ENCODE results near the gene B4GALNT3. TPM values are rescaled to one million over a fixed set of nuclear protein-coding genes. Genes with fewer than 3 reads are reported as not detected.

B4GALNT3 gene
- total and polyA plus RNA-seq, 10 of the 15 experiments (the other 5 are each of a cell fraction or from before 2014, with no cell fraction given) = 0.05 to 4.2 (median 2.7) TPM; not detected in 1

DNA sequence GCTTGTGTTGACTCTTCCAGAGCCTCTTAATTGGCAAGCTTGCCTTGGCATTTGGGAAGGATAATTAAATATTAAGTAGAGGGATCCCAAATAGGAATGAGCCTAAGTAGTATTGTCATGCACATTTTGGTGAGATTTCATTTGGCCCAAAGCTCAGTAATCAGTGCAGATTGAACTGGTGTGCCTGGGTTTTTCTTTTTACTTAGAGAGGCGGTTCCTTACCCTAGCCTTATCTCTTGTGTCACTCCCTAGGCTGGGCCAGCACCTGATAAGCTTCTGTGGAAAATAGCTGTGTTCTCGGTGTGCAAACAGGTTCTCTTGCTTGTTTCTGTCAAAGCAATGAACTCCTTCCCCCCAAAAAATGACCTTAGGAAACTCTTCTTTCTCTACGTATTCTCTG lies 9.3 kb upstream of the B4GALNT3 start (continued):
- TF ChIP-seq, protein P1, sequence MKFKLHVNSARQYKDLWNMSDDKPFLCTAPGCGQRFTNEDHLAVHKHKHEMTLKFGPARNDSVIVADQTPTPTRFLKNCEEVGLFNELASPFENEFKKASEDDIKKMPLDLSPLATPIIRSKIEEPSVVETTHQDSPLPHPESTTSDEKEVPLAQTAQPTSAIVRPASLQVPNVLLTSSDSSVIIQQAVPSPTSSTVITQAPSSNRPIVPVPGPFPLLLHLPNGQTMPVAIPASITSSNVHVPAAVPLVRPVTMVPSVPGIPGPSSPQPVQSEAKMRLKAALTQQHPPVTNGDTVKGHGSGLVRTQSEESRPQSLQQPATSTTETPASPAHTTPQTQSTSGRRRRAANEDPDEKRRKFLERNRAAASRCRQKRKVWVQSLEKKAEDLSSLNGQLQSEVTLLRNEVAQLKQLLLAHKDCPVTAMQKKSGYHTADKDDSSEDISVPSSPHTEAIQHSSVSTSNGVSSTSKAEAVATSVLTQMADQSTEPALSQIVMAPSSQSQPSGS (IDR thresholded peaks at IDR 0.05; ENCODE audit: low read length) = no peak
- TF ChIP-seq STAT3 (IDR thresholded peaks at IDR 0.05; ENCODE audit: low read depth, low read length) (no peak), RUNX3 (IDR thresholded peaks at IDR 0.05; ENCODE audit: low read length) (no peak)
- TF ChIP-seq, protein P2, sequence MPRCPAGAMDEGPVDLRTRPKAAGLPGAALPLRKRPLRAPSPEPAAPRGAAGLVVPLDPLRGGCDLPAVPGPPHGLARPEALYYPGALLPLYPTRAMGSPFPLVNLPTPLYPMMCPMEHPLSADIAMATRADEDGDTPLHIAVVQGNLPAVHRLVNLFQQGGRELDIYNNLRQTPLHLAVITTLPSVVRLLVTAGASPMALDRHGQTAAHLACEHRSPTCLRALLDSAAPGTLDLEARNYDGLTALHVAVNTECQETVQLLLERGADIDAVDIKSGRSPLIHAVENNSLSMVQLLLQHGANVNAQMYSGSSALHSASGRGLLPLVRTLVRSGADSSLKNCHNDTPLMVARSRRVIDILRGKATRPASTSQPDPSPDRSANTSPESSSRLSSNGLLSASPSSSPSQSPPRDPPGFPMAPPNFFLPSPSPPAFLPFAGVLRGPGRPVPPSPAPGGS (IDR thresholded peaks at IDR 0.05; ENCODE audit: borderline replicate concordance, insufficient read depth, low read depth, low read length, poor library complexity, severe bottlenecking) = no peak

DNA sequence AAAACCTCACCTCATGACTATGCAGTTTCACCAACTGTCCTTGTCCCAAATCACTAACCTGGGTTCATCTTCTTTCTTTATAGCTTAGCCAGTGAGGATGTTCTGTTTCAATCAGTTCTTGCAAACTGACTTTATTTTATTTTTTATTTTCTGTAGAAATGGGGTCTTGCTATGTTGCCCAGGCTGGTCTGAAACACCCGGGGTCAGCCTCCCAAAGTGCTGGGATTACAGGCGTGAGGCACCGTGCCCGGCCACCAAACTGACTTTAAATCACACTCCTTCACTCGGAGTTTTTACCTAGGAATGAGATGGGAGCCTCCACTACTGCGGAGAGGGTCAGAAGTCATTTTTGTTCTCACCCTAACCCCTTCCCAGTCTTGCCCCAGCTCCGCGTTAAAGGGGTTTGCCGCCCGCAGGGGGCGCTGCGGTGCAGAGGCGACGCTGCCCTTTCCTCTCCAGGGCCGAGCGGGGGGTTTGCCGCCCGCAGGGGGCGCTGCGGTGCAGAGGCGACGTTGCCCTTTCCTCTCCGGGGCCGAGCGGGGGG lies 7.0 kb upstream of the B4GALNT3 start:
- in situ Hi-C loops (cut with MboI) = no loop called here
- Histone ChIP-seq H2AFZ (ENCODE audit: control insufficient read depth, low read depth, low read length) (no peak overlapping the region; the same call in 1 of the 2 replicates), H3K36me3 (ENCODE audit: control insufficient read depth in 2 of 2, insufficient read depth in 2 of 2, low read length in 1 of 2) (no peaks in the 10 kb centered on the region), H3K4me3 (no peak overlapping the region), H3K9ac (ENCODE audit: control insufficient read depth, insufficient read depth, low read length) (no peak overlapping the region), H3K4me1 (ENCODE audit: control insufficient read depth, insufficient read depth, low read length) (no peaks in the 10 kb centered on the region), H3K79me2 (ENCODE audit: control insufficient read depth, insufficient read depth, low read length) (no peaks in the 10 kb centered on the region), H3K4me2 (ENCODE audit: control insufficient read depth, insufficient read depth) (0 out of 2 replicates have a peak overlapping the region, but pooled peaks have one; percentile 43), H3K27me3 (replicated peaks in 1 of 2; ENCODE audit: control insufficient read depth in 2 of 2, insufficient read depth in 2 of 2, low read length in 1 of 2) (peaks cover 0 to 4% of the 10 kb centered on the region in 2 experiments; a peak in 2 of 4 replicates), H3K27ac (ENCODE audit: control insufficient read depth, insufficient read depth) (no peak overlapping the region), H3K9me3 (replicated peaks; ENCODE audit: control insufficient read depth, insufficient read depth, low read length) (no peaks in the 10 kb centered on the region), H4K20me1 (ENCODE audit: control insufficient read depth, insufficient read depth) (no peaks in the 10 kb centered on the region)
- ChIA-PET SMC1A (ENCODE audit: uncharacterized antibody, unreplicated experiment) (interaction anchor here (0.6 to 1.4 kb wide), 5 partner anchors 9 to 494 kb away, joined by 3 to 6 read pairs (median 3); no protein-coding TSS in a partner anchor), RAD21 (ENCODE audit: unreplicated experiment) (interaction anchor here (0.6 to 1.0 kb wide), 4 partner anchors 52 to 642 kb away, joined by 3 to 5 read pairs (median 3); partner anchors contain the start of gene CCDC77), CTCF (interaction anchor here (0.6 to 6.4 kb wide), 26 partner anchors 10 to 691 kb away, joined by 3 to 55 read pairs (median 4); partner anchors contain the start of genes CCDC77 and KDM5A), POLR2A (no interaction called here)
- TF ChIP-seq, protein P3, sequence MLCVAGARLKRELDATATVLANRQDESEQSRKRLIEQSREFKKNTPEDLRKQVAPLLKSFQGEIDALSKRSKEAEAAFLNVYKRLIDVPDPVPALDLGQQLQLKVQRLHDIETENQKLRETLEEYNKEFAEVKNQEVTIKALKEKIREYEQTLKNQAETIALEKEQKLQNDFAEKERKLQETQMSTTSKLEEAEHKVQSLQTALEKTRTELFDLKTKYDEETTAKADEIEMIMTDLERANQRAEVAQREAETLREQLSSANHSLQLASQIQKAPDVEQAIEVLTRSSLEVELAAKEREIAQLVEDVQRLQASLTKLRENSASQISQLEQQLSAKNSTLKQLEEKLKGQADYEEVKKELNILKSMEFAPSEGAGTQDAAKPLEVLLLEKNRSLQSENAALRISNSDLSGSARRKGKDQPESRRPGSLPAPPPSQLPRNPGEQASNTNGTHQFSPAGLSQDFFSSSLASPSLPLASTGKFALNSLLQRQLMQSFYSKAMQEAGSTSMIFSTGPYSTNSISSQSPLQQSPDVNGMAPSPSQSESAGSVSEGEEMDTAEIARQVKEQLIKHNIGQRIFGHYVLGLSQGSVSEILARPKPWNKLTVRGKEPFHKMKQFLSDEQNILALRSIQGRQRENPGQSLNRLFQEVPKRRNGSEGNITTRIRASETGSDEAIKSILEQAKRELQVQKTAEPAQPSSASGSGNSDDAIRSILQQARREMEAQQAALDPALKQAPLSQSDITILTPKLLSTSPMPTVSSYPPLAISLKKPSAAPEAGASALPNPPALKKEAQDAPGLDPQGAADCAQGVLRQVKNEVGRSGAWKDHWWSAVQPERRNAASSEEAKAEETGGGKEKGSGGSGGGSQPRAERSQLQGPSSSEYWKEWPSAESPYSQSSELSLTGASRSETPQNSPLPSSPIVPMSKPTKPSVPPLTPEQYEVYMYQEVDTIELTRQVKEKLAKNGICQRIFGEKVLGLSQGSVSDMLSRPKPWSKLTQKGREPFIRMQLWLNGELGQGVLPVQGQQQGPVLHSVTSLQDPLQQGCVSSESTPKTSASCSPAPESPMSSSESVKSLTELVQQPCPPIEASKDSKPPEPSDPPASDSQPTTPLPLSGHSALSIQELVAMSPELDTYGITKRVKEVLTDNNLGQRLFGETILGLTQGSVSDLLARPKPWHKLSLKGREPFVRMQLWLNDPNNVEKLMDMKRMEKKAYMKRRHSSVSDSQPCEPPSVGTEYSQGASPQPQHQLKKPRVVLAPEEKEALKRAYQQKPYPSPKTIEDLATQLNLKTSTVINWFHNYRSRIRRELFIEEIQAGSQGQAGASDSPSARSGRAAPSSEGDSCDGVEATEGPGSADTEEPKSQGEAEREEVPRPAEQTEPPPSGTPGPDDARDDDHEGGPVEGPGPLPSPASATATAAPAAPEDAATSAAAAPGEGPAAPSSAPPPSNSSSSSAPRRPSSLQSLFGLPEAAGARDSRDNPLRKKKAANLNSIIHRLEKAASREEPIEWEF (IDR thresholded peaks at IDR 0.05; ENCODE audit: insufficient replicate concordance, low read depth, low read length) = no peak
- no peak for TF ChIP-seq EED (IDR thresholded peaks at IDR 0.05; ENCODE audit: low read depth)
- no peak for TF ChIP-seq RBBP5 (conservative IDR thresholded peaks at IDR 0.05)
- TF ChIP-seq, protein P4, sequence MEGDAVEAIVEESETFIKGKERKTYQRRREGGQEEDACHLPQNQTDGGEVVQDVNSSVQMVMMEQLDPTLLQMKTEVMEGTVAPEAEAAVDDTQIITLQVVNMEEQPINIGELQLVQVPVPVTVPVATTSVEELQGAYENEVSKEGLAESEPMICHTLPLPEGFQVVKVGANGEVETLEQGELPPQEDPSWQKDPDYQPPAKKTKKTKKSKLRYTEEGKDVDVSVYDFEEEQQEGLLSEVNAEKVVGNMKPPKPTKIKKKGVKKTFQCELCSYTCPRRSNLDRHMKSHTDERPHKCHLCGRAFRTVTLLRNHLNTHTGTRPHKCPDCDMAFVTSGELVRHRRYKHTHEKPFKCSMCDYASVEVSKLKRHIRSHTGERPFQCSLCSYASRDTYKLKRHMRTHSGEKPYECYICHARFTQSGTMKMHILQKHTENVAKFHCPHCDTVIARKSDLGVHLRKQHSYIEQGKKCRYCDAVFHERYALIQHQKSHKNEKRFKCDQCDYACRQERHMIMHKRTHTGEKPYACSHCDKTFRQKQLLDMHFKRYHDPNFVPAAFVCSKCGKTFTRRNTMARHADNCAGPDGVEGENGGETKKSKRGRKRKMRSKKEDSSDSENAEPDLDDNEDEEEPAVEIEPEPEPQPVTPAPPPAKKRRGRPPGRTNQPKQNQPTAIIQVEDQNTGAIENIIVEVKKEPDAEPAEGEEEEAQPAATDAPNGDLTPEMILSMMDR (IDR thresholded peaks at IDR 0.05 in 2 of 3, conservative IDR thresholded peaks at IDR 0.05 in 1 of 3; ENCODE audit: control insufficient read depth in 2 of 3, extremely low read depth in 1 of 3, insufficient read depth in 1 of 3, low read depth in 3 of 3, low read length in 3 of 3) = peak in 2 of 3 experiments; percentile 44 to 65; a peak in 4 of 6 replicates
- peak; percentile 45; the same call in 1 of the 2 replicates for TF ChIP-seq SMARCA5 (IDR thresholded peaks at IDR 0.05)
- intact Hi-C loops (cut with micrococcal nuclease; ENCODE audit: unreplicated experiment) = loop anchor here (2.0 kb wide), 1 partner anchor 94 kb away; no protein-coding TSS in a partner anchor
- 44% methylated on average over 9 of the region's 25 CpGs for WGBS (ENCODE audit: insufficient coverage, insufficient replicate concordance, low lambda C conversion rate, missing lambda C conversion rate)
- FAIRE-seq (no peak), ATAC-seq (peak; percentile 92), DNase-seq (ENCODE audit: low read depth, low spot score) (no peak)
- no TSS peak for BruUV-seq (replicated peaks)

Data from GM12878 (cell line).